ENCODE measurements around the gene MAPK4.

MAPK4 gene

GRCh38 chr18:50722311-50722710, 162.4 kb downstream of the MAPK4 start:
- DNase-seq = no peak

DNA sequence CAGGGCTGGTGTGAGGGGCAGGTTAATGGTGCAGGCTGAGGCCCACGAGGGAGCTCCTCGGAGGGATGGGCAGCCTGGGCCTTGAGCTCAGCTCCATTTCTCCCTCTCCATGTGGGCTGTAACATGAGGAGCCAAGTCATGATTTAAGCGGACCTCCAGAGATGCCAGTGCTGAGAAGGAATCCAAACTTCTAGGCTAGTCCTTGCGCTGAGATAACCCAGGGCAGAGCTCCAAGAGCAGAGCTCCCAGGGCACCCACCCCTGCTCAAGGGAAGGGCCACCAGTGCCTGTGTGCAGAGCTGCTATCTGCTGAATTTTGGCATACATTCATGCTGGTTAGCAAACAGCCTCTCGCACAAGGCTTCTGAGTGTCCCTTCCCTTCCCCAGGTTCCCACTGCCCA, 164.9 kb downstream of the MAPK4 start:
- no peak for DNase-seq

GRCh38 chr18:50726960-50727589, 167.2 kb downstream of the MAPK4 start:
- peak; percentile 86 for DNase-seq

- DNase-seq = no peak
These were observed 168.0 kb downstream of the MAPK4 start for GRCh38 chr18:50727721-50728471.

DNA sequence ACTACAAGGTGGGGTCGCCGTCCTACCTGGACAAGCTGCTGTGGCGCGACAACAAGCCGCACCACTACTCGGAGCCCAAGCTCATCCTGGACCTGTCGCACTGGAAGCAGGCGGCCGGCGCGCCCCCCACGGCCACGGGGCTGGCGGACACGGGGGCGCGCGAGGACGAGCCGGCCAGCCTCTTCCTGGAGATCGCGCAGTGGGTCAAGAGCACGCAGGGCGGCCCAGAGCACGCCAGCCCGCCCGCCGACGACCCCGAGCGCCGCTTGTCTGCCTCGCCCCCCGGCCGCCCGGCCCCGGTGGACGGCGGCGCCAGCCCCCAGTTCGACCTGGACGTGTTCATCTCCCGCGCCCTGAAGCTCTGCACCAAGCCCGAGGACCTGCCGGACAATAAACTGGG, 169.5 kb downstream of the MAPK4 start:
- no peak for DNase-seq

- DNase-seq = no peak
These were observed 170.1 kb downstream of the MAPK4 start for GRCh38 chr18:50729986-50730385.

GRCh38 chr18:50734342-50734741, 174.5 kb downstream of the MAPK4 start:
- no peak for DNase-seq

GRCh38 chr18:50734886-50735285, 175.0 kb downstream of the MAPK4 start:
- DNase-seq = no peak

GRCh38 chr18:50737127-50737526, 177.2 kb downstream of the MAPK4 start:
- DNase-seq = no peak

GRCh38 chr18:50738098-50738757, 178.3 kb downstream of the MAPK4 start:
- DNase-seq = no peak

DNA sequence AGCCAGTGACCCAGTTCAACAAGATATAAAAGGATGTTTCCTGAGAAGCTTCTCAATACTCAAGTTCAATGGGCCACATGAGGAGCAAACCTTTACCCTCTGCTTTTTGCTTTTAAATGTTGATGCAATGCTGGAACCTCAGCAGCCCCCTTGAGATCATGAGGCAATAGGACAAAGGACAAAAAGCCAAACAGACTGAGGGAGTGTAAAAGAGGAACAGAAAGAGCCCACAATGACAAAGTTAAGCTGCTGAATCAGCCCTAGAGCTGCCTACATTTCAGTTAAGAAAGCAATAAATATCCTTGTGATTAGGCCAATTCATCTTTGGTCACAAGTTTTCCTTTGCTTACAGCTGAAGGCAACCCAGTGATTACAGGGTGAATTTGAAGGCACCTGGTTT, 183.1 kb downstream of the MAPK4 start:
- DNase-seq = no peak

GRCh38 chr18:50744253-50744652, 184.4 kb downstream of the MAPK4 start:
- no peak for DNase-seq

- DNase-seq = no peak
These were observed 186.1 kb downstream of the MAPK4 start for GRCh38 chr18:50745945-50746344.

DNA sequence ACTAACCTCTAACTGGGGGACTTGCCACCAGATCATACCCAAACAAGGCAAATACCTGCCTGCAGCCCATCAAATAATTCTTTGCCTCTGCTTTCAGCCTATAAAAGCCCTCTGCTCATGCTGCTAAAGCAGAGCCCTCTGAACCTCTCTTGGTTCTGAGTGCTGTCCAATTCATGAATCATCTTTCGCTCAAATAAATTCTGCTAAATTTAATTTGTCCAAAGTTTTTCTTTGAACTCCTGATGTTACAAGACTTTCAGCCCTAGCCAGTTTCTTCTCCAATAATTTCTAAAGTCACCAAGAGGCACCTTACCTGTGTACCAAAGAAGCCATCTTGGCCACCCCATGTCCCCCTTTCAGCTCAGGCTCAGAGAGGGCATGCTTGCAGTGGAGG, 188.0 kb downstream of the MAPK4 start:
- DNase-seq = no peak

GRCh38 chr18:50748243-50749229, 188.6 kb downstream of the MAPK4 start:
- DNase-seq = no peak

DNA sequence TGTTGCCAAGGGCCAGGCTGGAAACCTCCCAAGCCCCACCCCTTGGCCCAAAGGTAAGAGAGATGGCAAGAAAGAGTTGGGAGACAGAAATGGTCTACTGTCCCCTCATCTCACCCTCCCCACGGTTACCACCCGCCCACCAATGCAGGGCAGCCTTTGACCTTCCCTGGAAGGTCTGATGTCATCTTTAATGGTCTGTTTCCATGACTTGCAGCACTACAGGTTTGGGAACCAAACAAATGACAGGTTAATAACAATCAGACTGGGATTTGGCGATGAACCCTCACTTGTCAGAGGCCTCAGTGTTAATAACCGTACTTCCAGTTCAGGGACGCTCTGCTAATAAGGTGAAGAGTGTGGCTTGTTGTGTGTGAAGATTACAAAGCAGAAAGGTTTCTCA, 189.5 kb downstream of the MAPK4 start:
- DNase-seq = no peak

DNA sequence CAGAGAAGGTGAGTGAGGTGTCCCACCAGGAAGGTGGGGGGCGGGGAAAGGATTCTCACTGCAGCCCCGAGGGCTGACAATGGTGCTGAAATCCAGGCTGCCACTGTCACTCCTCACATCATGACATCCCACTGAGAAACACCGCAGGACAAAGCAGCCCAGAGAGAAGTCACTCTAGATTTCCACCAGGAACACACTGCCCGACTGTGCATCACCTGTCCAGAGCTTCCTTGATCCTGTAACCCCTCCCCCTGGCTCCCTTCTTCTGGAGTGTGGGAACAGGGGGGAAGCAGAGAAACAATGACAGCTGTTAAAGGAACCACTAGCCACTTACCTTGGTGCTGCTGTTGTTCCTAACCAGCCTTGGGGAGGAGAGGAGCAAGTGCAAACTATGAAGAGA, 190.1 kb downstream of the MAPK4 start:
- no peak for DNase-seq

DNA sequence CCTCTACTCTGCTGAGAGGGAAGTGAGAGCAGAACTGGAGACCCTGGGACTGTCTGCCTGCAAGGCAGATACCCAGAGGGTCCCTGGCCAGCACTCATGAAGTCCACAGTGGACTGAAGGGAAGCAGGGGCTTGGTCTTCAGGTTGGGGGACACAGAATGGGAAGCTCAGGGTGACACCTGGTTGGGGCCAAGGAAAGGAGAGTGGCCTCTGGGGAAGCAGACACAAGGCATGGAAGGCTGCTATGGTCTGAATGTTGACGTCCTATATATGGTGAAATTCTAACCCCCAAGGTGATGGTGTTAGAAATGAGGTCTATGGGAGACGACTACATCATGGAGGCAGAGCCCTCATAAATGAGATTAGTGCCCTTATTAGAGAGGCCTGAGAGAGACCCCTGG, 190.7 kb downstream of the MAPK4 start:
- no peak for DNase-seq

DNA sequence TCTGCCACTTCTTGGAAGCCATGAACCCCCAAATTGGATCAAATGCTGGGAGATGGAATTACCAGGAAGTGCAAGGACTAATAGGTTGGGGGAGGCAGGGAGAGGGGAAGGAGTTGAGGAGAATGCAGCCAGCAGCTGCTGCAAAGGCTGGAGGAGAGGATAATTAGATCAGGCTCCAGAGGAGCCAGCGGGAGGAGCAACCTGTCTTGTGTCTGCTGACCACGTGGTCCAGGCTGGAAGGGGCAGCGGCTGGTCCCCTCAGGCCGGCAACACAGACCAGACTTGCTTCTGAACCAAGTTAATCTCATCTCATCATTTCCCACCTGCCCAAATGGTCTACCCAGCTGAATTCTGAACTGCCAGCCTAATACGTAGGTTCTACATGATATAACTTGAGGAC, 191.6 kb downstream of the MAPK4 start:
- DNase-seq = no peak

DNA sequence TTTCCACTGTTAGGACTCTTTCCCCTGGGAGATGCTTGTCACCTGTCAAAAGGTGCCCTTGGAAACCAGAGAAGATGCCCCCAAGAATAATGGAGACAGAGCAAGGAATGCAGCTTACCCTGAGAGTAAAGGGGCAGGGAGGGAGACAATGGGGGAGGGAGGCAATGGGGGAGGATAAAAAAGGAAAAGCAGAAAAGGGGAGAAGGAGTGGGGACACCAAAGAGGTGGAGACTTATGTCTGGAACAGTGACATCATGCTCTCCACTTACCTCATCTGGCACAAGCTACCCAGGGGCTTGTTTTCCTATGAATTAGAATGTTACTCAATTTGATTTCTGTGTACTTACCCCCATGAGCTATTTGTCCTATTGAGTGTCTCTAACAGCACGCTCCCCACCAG, 192.1 kb downstream of the MAPK4 start:
- DNase-seq = no peak

DNA sequence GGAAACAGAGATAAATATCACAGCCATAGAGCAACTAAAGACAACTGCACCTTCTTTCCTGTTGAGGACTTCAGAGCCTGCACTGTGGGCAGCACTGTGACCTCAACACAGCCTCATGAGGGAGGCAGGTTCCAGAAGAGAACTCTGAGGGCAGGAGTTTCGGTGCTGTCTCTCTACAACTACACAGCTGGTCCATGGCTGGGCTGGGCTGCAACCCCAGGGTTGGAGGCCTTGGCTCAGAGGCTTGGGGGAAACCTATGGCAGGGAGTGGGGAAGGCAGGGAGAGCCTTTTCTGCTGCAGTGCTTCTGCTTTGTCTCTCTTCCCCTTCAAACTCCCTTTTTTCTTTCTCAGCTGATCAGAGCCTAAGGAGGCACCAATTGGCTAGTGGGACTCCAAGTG, 193.4 kb downstream of the MAPK4 start:
- DNase-seq = no peak

GRCh38 chr18:50754297-50754696, 194.4 kb downstream of the MAPK4 start:
- no peak for DNase-seq

DNA sequence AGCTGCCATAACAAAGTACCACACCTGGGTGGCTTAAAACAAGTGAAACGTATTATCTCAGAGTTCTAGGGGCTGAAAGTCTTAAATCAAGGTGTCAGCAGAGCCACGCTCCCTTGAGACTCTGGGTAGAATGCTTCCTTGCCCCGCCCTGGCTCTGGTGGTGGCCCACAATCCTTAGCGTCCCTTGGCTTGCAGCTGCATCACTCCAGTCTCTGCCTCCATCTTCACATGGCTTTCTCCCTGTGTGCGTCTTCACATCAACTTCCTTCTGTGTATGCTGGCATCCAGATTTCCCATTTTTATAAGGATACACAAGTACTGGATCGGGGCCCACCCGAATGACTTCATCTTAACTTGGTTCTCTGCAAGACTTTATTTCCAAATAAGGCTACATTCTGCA, 197.5 kb downstream of the MAPK4 start:
- DNase-seq = no peak
